HG02840 (cell line): ENCODE data around the gene TRIM45.
A peak's percentile ranks its signal among the peaks of the same experiment; 100 is the strongest.
"Not testable (repeated sequence)": the region's sequence is repeated elsewhere in the genome, so short reads cannot be mapped to it uniquely, and the experiment has no call there.

Source experiments
- ATAC-seq: cut with Tn5 transposase; IDR thresholded peaks from one replicate; pipeline ENCODE4 v1.9.1; 2021; ENCODE audit warnings: mild to moderate bottlenecking, moderate library complexity, moderate number of reproducible peaks; ENCODE audit not compliant: unreplicated experiment, low FRiP score

TRIM45 gene, protein sequence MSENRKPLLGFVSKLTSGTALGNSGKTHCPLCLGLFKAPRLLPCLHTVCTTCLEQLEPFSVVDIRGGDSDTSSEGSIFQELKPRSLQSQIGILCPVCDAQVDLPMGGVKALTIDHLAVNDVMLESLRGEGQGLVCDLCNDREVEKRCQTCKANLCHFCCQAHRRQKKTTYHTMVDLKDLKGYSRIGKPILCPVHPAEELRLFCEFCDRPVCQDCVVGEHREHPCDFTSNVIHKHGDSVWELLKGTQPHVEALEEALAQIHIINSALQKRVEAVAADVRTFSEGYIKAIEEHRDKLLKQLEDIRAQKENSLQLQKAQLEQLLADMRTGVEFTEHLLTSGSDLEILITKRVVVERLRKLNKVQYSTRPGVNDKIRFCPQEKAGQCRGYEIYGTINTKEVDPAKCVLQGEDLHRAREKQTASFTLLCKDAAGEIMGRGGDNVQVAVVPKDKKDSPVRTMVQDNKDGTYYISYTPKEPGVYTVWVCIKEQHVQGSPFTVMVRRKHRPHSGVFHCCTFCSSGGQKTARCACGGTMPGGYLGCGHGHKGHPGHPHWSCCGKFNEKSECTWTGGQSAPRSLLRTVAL

DNA sequence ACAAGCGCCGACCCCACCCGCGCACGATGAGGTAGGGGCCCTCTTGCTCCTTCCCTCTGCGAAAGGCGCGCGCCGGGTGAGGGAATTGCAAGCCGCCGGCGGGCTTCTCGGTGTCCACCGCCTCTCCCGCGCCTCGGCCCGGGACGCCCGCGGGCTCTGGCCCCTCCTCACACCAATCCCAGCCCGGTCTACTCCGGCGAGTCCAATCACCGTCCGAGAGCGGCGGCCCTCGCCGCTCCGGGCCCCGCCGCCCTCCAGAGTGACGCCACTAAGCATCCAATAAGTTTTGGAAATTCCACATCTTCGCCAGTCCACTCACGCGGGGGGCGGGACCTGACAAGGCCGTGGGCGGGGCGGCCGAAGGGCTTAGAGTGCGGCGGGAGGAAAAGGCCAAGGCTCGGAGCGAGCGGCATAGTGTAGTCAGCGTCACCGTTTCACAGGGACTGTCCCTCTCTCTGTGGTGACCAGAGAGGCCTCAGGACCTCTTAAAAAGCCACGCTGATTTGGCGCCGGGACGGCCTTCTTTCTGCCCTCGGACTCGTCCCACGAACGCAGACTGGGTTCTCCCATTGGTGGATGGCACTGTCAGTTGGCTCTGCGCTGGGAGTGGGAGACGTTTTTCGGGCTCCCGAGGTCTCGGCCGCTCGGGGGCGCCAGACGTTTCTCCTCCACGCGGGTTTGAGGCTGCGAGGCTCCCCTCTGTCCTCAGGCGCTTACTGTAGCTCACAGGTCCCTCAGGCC, at the start of gene TRIM45:
TRIM45 (minus strand) TSS at position 161 of the 741 bp plus-strand sequence. CDS start 548 bp downstream, outside the sequence.
- ATAC-seq = peak; percentile 85

DNA sequence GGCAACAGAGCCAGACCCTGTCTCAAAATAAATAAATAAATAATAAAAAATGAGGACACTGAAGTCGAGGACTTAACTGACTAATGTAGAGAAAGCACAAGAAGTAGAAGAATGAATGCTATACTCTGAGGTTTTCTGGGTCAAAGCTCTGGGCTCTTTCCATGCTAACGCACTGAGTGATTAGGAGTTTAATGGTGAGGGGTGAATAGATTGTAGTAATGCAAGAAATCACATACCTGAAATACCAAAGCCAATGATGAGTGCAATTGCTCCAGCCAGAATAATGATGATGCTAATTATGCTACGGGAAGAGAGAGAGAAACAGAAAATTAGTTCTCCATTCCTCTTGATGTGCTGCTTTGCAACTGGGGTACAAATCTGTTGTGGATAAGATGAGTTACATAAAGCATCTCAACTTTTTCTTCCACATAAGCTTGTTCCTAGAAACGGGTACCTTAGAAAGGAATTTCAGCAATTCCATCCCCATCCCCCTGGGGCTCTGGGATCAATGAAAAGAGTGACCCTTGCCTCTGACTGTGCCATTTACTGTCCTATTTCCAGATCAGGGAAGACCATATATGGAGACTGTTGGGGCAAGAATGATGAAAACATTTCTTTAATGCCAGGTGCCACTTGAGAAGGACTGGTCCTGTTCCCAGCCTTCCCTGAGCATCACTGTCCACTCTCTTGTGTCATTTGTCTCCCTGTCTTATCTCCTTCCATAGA, 48.5 kb upstream of the TRIM45 start:
- no peak for ATAC-seq

DNA sequence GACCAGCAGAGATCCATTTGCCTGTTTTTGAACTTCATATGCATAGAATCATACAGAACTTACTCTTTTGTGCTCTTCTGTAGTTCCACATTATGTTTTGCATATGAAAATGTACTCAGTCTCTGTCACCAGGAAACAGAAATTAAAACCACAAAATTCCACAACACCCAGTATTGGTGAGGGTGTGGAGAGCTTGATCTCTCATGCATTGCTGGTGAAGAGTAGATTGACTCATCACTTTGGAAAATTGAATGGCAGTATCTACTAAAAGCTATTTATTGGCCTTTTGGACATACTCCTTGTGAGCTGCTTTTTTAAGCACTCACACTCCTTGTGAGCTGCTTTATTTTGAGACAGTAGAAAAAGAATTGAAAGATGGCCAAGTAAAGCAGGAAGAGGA, 45.9 kb upstream of the TRIM45 start:
- ATAC-seq = no peak

DNA sequence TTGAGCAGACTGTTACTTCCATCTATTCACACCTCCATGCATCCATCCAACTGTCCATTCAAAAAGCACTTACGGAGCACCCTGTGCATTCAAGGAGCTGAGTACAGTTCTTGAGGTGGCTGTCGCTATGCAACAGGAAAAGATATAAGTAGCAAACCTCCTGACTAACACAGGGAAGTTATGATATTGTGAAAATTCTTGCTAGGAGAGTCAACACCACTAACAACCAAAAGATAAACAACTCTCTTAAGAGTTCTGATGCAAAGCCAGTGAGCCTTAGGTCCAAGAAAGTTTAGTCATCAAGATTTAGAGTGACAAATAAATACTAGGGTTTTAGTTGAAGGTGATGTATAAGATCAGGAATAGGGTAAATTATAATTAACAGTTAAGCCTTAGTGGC, 44.5 kb upstream of the TRIM45 start:
- no peak for ATAC-seq

DNA sequence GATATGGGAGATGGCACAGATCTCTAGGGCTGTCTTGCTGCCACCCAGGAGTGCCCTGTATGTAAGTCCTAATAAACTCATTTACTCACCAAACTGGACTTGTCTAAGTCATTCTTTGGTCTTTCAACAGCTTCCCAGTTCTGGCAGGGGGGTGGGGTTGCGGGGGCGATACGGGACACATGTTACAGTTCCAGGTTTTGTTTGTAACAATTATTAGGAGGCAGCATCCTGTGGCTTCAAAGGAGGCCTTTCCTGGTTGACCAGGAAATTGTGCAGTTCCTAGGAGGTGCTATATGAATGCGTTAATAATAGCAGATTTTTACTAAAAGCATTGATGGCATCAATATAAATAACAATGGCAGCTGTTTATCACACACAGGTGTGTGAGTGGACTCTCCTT, 42.7 kb upstream of the TRIM45 start:
- no peak for ATAC-seq

DNA sequence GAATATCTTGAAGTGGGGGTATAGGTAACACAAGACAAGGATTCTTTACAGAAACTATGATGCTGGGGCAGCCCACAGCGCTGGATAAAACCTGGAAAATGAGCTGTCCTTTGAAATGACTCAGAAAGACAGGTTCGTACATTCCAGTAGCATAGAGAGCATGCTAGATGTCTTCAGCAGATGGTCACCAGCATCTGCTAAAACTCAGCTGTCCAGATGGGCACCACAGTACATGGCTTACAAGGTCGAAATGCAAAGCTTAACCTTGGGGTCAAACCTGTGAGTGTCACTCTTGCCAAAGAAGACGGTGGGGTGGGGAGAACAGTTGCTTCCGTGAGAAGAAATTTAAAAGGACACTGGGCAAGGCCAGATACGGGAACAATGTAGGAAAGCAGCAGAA, 41.3 kb upstream of the TRIM45 start:
- ATAC-seq = no peak

DNA sequence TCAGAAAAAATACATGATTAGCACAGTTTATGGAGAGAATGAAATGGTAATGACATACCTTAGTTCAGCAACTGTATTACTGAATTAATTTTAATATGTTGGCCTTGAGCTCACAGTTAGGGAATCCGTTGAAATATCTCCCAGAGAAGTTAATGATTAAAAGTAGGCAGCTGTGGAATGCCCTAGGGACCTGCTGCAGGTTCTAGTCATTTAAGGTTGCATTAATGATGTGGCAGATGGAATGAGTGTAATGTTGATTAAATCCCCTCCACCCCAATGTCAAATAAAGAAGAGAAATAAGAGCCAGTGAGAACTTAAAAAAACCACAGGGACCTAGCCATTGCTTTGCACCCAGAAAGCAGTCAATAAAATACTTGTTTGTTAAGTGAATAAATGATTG, 40.3 kb upstream of the TRIM45 start:
- no peak for ATAC-seq

DNA sequence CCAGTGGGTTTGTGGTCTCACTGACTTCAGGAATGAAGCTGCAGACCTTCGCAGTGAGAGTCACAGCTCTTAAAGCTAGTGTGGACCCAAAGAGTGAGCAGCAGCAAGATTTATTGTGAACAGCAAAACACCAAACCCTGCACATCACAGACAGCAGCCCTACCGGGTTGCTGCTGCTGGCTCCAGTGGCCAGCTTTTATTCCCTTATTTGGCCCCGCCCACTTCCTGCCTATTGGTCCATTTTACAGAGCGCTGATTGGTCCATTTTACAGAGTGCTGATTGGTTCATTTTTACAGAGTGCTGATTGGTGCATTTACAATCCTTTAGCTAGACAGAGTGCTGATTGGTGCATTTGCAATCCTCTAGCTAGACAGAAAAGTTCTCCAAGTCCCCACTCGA, 29.8 kb upstream of the TRIM45 start:
- ATAC-seq = not testable (repeated sequence)

DNA sequence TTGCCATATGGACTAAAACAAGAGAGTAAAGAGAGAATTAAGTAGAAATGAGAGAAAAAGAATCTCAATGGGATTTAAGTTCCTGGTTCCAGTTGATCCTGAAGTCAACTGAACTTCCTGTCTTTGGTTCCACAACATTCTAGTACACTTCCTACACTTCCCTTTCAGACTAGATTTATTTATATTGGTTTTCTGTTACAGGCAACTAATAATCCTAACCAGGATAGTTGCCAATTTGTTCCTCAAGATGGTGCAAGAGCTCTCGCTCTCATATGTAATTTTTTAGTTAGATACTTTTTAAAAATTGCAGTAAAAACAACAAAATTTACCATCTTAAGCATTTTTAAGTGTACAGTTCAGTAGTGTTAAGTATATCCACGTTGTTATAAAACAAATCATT, 28.8 kb upstream of the TRIM45 start:
- no peak for ATAC-seq

DNA sequence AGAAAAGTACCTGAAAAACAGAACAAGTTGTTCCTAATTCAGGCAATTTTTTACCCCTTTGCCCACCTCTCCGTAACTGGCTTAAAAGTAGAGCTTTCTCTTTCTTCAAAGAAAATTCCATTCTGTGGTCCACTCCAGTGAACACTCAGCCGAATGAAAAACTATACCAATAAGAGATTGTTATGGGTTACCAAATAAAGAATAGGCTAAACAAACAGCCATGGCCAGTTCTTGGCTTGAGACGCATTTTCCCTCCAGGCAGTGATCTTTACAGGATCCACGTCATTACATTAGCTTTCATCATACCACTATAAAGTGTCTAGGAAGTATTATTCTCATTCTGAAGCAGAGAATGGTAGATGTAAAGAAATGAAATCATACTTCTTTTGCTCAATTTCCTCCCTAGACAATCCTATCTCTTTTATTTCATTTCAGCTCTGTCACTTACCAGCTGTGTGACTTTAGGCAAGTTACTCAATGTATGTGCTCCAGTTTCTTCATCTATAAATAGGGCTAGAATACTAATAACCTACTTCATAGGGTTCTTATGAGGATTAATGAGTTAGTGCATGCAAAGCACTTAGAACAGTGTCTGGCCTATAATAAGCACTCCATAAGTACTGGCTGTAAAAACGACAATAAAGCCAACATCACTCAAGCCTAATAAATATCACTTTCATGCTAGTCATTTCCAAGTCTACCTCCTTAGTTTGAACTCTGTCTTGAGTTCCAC, 26.5 kb upstream of the TRIM45 start:
- no peak for ATAC-seq

DNA sequence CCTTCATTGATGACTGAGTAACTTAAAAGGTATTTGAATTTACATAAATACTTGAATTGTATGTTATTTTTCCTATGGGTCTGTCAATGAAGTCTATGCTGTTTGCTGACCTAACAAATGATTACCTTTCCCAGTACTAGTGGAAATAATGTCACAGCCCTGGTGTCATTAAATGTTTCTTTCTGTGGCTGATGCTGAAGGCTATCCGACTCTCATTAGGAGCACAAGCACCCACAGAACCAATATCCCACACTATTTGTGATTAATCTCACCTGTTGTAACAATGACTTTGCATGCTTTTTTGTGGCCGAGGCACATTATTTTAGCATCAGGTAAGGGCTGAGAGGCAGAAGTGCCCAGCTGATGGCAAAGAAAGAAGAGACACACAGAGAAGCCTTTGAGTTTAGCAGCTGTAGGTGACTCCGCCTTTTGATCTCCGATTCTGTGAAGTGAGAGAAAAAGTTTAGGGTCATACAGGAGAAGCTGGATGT, 25.8 kb upstream of the TRIM45 start:
- ATAC-seq = no peak

DNA sequence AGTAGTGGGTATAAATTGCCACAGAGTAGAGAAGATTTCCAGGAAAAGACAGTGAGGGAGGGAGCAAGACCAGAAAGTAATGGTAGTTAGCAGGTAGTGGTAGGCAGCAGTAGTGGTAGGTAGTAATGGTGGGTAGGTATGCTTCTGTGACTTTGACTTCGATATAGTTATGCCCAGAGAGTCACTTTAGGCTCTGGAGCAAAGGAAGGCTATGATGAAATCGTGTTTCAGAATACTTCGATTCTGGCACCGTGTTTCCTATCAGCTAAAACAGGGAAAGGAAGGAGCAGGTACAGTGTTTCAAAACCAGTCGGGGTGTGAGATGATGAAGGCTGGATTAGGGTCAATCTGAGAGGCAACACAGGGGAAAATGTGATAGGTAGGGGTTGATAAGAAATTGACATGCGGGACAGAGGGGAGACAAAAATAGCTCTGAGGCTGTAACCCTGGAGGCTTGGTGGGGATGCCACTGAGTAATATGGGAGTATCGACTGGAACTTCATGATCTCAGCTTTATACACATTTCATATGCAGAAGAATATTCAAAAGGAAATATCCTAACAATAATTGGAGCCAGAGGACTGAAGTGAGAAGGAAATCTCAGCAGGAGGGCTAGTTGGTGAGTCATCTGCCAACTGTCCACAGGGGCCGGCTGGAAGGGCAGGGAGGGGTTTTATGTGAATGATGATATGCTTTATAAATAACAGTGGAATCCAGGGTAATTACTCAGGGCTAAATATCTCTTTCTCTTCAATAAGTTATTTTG, 25.2 kb upstream of the TRIM45 start:
- ATAC-seq = no peak

DNA sequence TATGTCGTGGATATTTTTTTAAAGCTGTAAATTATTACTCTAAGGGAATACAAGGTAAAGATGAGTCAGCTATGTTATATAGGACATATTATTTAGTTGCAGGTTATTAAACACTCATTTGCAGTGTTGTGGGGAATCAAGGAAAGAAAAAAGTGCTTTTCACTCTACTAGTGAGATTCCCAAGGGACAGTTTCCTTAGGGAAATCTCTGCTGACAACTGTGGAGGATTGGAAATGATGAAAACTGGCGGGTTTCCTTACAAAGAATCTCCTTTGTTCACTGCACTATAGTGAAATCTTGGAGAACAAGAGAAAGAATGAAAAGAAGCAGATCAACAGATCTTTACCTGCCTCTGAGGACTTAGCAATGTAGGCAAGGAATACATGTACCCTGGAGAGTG, 24.5 kb upstream of the TRIM45 start:
- no peak for ATAC-seq

DNA sequence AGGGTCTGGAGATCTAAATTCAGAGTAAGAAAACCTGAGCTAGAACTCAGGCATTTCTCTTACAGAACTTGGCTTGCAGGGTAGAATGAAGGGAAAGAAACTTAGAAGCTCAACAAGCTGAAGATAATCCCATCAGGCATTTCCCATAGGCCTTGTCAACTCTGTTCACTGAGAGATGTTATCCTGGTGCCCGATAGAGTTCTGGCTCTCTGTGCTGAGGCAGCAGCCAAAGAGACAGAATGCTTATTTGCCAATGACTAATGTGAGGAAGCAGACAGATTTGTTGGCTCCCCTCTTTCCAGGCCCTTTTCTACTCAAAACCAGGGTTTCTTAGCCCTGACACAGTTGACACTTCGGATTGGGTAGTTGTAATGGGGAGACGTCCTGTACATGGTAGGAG, 22.3 kb upstream of the TRIM45 start:
- ATAC-seq = no peak

DNA sequence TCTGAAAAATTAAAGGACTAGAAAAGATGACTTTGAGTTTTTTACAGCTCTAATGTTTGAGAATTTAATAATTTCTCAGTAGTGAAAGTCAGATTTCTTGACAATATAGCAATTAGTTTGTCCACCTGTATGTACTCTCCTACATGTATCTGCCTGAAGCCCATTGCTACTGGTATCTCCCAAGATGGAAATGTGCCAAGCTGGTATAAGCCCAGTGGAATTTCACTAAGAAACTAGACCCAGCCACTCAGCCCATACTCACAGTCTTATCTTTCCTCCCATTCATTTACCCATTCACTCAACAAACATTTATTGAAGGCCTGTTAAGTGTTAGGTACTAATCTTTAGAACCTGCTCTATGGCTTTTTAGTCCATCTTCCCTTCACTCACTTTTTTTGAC, 21.6 kb upstream of the TRIM45 start:
- ATAC-seq = no peak

DNA sequence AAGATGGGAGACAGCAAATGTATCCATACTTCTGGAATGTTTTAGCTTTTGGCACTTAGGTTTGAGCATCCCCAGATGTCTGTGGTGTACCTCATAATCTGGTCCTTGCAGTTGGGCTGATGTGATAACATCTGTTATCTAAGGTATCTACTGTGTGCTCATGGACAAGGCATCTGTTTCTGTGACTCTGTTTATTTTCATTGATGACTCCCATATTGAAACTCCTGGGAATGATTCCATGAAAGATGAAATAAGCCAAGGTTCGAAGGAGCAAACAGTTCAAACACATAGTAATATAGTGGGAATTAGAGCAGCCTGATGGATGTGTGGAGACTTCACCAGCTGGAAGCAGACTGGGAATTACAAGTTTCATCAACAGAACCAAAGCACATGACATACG, 20.7 kb upstream of the TRIM45 start:
- ATAC-seq = no peak

DNA sequence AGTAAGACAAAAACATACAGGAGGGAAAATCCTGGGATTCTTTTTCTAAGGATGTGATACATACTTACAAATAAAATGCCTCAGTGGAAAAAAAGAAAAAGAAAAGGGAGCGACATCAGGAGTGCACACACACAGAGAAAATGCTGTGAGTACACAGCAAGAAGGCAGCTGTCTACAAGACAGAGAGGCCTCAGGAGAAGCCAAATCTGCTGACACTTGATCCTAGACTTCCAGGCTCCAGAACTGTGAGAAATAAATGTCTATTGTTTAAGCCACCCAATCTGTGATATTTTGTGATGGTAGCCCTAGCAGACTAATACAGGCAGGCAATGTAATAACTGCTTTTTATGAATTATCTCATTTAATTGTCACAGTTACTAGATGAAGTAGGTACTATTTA, 17.0 kb upstream of the TRIM45 start:
- no peak for ATAC-seq

DNA sequence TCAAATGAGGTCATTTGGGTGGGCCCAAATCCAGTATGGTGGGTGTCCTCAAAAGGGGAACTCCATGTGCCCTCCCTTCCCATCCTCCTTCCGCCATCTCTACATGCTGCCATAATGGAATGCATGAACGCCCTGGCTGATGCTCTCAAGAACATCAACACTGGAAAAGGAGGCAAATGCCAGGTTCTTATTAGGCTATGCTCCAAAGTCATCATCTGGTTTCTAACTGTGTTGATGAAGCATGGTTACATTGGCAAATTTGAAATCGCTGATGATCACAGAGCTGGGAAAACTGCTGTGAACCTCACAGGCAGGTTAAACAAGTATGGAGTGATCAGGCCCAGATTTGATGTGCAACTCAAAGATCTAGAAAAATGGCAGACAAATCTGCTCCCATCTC, 16.6 kb upstream of the TRIM45 start:
- no peak for ATAC-seq

DNA sequence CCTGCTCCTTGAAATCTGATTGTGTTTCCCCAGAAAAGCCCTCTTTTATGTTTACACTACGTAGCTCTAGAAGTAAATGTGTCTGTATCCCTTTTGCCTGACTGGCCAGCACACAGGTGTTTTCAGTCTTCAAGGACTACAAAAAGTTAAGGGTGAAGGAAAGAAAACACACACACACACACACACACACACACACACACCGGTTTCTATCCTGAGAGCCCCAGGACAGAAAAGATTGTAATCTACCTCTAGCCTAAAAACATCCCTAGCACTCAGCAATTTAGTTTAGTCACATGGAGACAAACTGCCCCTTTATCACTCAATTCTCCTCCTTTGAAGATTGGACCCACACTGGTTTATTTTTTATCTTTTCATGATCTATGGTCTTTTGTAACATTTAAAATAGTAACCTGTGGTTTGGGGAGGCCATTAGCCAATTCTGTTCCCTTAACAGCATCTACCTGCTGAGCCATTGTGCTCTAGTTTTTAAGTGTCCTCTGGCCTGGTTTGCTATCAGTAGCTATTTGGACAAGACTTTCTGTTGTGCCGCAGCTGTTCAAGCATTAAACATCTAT, 15.8 kb upstream of the TRIM45 start:
- no peak for ATAC-seq
